ENCODE data around the gene DPF3.
"Not testable (repeated sequence)": the region's sequence is repeated elsewhere in the genome, so short reads cannot be mapped to it uniquely, and the experiment has no call there.

DPF3 gene

GRCh38 chr14:72753044-72753710, 140.7 kb downstream of the DPF3 start:
- no peak for DNase-seq (ENCODE audit: low read depth, low spot score)
- no peak overlapping the region for H3K4me3 ChIP-seq (ENCODE audit: low read length)

GRCh38 chr14:72752034-72752412, 141.9 kb downstream of the DPF3 start:
- no peak overlapping the region for H3K4me3 ChIP-seq (ENCODE audit: low read length)
- DNase-seq (ENCODE audit: low read depth, low spot score): peak; percentile 10

- DNase-seq (ENCODE audit: low read depth, low spot score): no peak
- H3K4me3 ChIP-seq (ENCODE audit: low read length): no peak overlapping the region
These were observed 142.4 kb downstream of the DPF3 start for GRCh38 chr14:72751276-72752033.

- DNase-seq (ENCODE audit: low read depth, low spot score); H3K4me3 ChIP-seq (ENCODE audit: low read length): not testable (repeated sequence)
These were observed 145.0 kb downstream of the DPF3 start for GRCh38 chr14:72748921-72749320.

GRCh38 chr14:72747652-72748051, 146.2 kb downstream of the DPF3 start:
- H3K4me3 ChIP-seq (ENCODE audit: low read length): no peak overlapping the region

GRCh38 chr14:72745991-72746980, 147.6 kb downstream of the DPF3 start:
- no peak overlapping the region for H3K4me3 ChIP-seq (ENCODE audit: low read length)
- DNase-seq (ENCODE audit: low read depth, low spot score): no peak

More at GRCh38 chr14:72747652-72748051, 146.2 kb downstream of the DPF3 start:
- no peak for DNase-seq (ENCODE audit: low read depth, low spot score)

GRCh38 chr14:72745546-72745945, 148.4 kb downstream of the DPF3 start:
- no peak for DNase-seq (ENCODE audit: low read depth, low spot score)
- no peak overlapping the region for H3K4me3 ChIP-seq (ENCODE audit: low read length)

GRCh38 chr14:72744416-72745120, 149.3 kb downstream of the DPF3 start:
- no peak for DNase-seq (ENCODE audit: low read depth, low spot score)

GRCh38 chr14:72743626-72744025, 150.3 kb downstream of the DPF3 start:
- no peak for DNase-seq (ENCODE audit: low read depth, low spot score)
- H3K4me3 ChIP-seq (ENCODE audit: low read length): no peak overlapping the region

More at GRCh38 chr14:72744416-72745120, 149.3 kb downstream of the DPF3 start:
- H3K4me3 ChIP-seq (ENCODE audit: low read length): no peak overlapping the region

GRCh38 chr14:72742838-72743195, 151.1 kb downstream of the DPF3 start:
- no peak overlapping the region for H3K4me3 ChIP-seq (ENCODE audit: low read length)

GRCh38 chr14:72742118-72742837, 151.6 kb downstream of the DPF3 start:
- no peak overlapping the region for H3K4me3 ChIP-seq (ENCODE audit: low read length)
- no peak for DNase-seq (ENCODE audit: low read depth, low spot score)

More at GRCh38 chr14:72742838-72743195, 151.1 kb downstream of the DPF3 start:
- no peak for DNase-seq (ENCODE audit: low read depth, low spot score)

- H3K4me3 ChIP-seq (ENCODE audit: low read length): no peak overlapping the region
- DNase-seq (ENCODE audit: low read depth, low spot score): no peak
These were observed 152.1 kb downstream of the DPF3 start for GRCh38 chr14:72741826-72742117.

- DNase-seq (ENCODE audit: low read depth, low spot score): no peak
- no peak overlapping the region for H3K4me3 ChIP-seq (ENCODE audit: low read length)
These were observed 152.7 kb downstream of the DPF3 start for GRCh38 chr14:72740966-72741825.

- H3K4me3 ChIP-seq (ENCODE audit: low read length): no peak overlapping the region
- no peak for DNase-seq (ENCODE audit: low read depth, low spot score)
These were observed 153.4 kb downstream of the DPF3 start for GRCh38 chr14:72740504-72740961.

- no peak overlapping the region for H3K4me3 ChIP-seq (ENCODE audit: low read length)
- no peak for DNase-seq (ENCODE audit: low read depth, low spot score)
These were observed 154.2 kb downstream of the DPF3 start for GRCh38 chr14:72739446-72740405.

- no peak overlapping the region for H3K4me3 ChIP-seq (ENCODE audit: low read length)
- no peak for DNase-seq (ENCODE audit: low read depth, low spot score)
These were observed 155.7 kb downstream of the DPF3 start for GRCh38 chr14:72738161-72738611.

Data from Jurkat, Clone E6-1 (cell line).